SU-DHL-6 (cell line): Measurements from ENCODE around the gene QKI.

Experiments
- CTCF ChIP-seq: fragments of 200-600 bp; sonication (generic); IDR thresholded peaks from one replicate; pipeline ENCODE4 v1.5.1; 2017; ENCODE audit warnings: antibody characterized with exemption, mild to moderate bottlenecking, low read length, moderate library complexity; ENCODE audit not compliant: insufficient read depth, poor library complexity, severe bottlenecking
- EZH2phosphoT487 ChIP-seq: fragments of 200-600 bp; sonication (generic), shearing (Covaris generic); conservative IDR thresholded peaks from 2 replicates; pipeline ENCODE4 v1.6.1; 2018; ENCODE audit warnings: mild to moderate bottlenecking, antibody characterized with exemption, low read length, moderate library complexity, mixed read lengths

- TF ChIP-seq CTCF (no peak), EZH2phosphoT487 (no peak)
Measured at GRCh38 chr6:163455552-163455951, 41.0 kb downstream of the QKI start.
